Lower leg skin (tissue), 4 donors: Measurements from ENCODE around the gene TRMT10C. TPM values are rescaled to one million over a fixed set of nuclear protein-coding genes. Genes with fewer than 3 reads are reported as not detected.

ENCODE experiments used
- DNase-seq, 2 donors: peaks; one replicate each; pipeline ENCODE4 v3.0.0-alpha.2; 2019; ENCODE audit warnings: low spot score in 2 of 2
- H3K4me3 ChIP-seq: fragments of 200-600 bp; sonication (generic); 2 replicates; pipeline ENCODE4 v1.5.1; 2017; ENCODE audit warnings: mild to moderate bottlenecking, low read depth; ENCODE audit not compliant: poor library complexity, severe bottlenecking
- POLR2A ChIP-seq, 2 donors: fragments of 450-650 bp; IDR thresholded peaks; one replicate each; pipeline ENCODE4 v1.6.1; 2016 to 2017; ENCODE audit warnings: antibody characterized with exemption in 2 of 2, mild to moderate bottlenecking in 1 of 2, moderate library complexity in 1 of 2
- WGBS, 2 donors: methylation state at CpG; one replicate each; pipeline ENCODE4 v1.1.5; 2018; 5-methylcytosine and 5-hydroxymethylcytosine counted together
- intact Hi-C: fragments of 100-400 bp; cut with DNase I; formaldehyde crosslinking; loops from one replicate; pipeline ENCODE4 v1.15.0; 2023; ENCODE audit warnings: low total_unique reads
- total RNA-seq, 4 donors: library from RNA; depleted of rRNA; stranded (reverse); fragments of >200 nt; gene quantifications; one replicate each; pipeline ENCODE4 v1.1.0, GENCODE V29; 2016
- TF ChIP-seq, protein P1 (sequence below), 3 donors: fragments of 450-650 bp; IDR thresholded peaks; one replicate each; pipeline ENCODE4 v1.5.1; 2016; ENCODE audit warnings: antibody characterized with exemption in 3 of 3, mild to moderate bottlenecking in 3 of 3, moderate library complexity in 2 of 3

Gene TRMT10C
- total RNA-seq, 4 donors from 2014 or later: 14.3 to 22.3 (median 20.4) TPM

DNA sequence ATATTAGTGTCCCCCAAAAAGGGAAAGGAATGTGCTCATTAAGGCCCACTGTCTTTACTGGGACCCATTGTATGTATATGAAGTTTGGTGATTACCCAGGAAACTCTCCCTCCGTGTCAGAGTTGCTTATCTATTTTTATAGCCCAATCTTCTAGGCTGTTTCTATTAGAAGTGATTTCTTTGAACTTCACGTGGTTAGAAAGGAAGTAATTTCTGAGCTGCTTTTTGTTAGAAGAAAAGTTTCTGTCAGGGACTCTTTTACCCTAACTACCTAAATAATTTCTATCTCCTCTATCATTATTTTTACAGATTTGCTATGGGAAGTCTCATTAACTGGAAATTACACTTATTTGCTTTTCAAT, 31.0 kb upstream of the TRMT10C start:
- WGBS, 2 donors: 59 to 69% methylated on average over 2 of the region's 2 CpGs
- DNase-seq: no peak
- TF ChIP-seq, protein P1, sequence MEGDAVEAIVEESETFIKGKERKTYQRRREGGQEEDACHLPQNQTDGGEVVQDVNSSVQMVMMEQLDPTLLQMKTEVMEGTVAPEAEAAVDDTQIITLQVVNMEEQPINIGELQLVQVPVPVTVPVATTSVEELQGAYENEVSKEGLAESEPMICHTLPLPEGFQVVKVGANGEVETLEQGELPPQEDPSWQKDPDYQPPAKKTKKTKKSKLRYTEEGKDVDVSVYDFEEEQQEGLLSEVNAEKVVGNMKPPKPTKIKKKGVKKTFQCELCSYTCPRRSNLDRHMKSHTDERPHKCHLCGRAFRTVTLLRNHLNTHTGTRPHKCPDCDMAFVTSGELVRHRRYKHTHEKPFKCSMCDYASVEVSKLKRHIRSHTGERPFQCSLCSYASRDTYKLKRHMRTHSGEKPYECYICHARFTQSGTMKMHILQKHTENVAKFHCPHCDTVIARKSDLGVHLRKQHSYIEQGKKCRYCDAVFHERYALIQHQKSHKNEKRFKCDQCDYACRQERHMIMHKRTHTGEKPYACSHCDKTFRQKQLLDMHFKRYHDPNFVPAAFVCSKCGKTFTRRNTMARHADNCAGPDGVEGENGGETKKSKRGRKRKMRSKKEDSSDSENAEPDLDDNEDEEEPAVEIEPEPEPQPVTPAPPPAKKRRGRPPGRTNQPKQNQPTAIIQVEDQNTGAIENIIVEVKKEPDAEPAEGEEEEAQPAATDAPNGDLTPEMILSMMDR (IDR thresholded peaks at IDR 0.05): no peak
- TF ChIP-seq POLR2A (IDR thresholded peaks at IDR 0.05): no peak
- H3K4me3 ChIP-seq: no peak overlapping the region
- intact Hi-C loops: no loop called here

DNA sequence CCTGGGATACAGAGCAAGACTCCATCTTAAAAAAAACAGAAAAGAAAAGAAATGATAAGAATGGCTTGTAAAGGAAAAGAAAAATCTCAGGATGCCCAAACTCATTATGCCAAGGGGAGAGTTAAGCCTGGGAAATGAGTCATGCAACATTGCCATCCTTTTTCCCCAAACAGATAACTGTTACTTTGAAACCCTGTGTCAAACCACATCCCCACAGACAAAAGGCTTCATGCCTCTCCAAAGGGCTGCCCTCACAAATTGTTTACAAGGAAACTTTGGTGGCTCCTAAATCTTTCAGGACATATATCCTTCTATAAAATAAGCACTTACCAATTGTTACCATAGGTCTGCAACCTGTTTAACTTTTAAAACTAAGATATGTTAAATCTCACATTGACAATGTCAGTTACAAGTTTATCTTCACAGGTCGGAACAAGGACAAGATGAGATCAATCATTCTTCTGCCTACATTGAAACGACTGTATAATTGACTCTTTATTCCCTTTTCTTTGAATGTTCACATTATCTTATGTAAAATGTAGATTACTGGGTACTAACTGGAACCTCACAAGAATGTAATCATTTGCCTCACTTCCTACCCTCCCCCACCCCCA, 30.1 kb upstream of the TRMT10C start:
- 37 to 49% methylated on average over 2 of the region's 2 CpGs for WGBS, 2 donors

DNA sequence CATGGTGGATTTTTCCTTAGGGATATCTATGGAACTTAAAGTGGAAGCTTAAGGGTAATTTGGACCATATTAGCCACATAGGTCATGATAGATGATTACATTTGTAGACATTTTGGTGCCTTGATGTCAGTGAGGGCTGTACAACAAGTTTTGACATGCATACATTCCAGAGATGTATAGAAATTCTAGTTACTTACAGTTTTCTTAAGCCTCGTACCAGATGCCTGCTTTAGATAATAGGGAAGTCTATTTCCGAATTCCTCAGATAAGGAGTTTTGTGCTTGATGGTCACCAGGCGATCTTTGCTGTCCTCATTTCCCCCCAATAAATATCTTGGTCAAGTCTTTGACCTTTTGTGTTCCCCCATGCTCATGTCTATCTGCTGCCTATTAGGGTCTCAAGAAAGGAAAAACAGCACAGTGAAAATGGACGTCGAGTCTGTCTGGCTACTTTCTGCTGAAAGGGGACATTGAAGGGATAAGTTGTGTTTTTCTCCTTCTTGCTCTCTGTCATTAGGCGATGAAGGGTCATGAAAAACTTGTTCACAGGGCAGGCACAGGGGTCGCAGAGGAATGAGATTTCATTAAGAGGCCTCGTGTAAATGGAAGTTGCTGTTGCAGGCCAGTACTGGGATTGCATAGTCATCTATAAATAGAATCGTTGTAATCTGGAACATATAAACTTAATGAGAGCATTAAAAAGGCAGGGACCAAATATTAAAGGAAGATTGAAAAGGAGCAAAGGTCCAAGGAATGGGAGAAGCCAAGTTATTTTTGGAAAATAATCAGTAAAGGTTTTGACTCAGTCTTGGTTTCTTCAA, 28.7 kb upstream of the TRMT10C start:
- no peak for TF ChIP-seq POLR2A (IDR thresholded peaks at IDR 0.05)
- TF ChIP-seq, protein P1 (IDR thresholded peaks at IDR 0.05): no peak
- WGBS, 2 donors: 62 to 65% methylated on average over 9 of the region's 9 CpGs
- intact Hi-C loops: no loop called here
- H3K4me3 ChIP-seq: no peak overlapping the region
- no peak for DNase-seq

More for the DNA sequence above, 30.1 kb upstream of the TRMT10C start:
- intact Hi-C loops: no loop called here
- H3K4me3 ChIP-seq: no peak overlapping the region
- no peak for DNase-seq
- TF ChIP-seq POLR2A (IDR thresholded peaks at IDR 0.05): no peak
- TF ChIP-seq, protein P1 (IDR thresholded peaks at IDR 0.05): no peak

DNA sequence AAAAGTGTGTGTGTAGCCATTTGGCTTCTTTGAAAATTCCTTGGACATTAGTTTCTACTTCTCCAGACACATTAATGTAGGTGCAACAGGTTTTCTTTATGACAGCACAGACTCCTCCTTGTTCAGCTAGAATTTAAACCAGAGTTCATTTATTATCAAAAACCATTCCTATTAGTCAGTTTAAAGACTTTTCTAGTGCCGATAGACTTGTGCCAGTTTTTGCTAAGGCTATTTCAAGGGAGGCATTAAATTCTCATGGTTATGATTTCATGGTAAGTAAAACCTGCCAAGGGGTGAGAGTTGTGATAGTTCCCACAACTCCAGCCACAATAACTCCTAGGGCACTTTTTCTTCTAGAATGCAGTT, 28.1 kb upstream of the TRMT10C start:
- no peak for DNase-seq
- 58 to 68% methylated on average over 1 of the region's 1 CpG for WGBS, 2 donors
- intact Hi-C loops: no loop called here
- no peak for TF ChIP-seq POLR2A (IDR thresholded peaks at IDR 0.05)
- TF ChIP-seq, protein P1 (IDR thresholded peaks at IDR 0.05): no peak
- H3K4me3 ChIP-seq: no peak overlapping the region

DNA sequence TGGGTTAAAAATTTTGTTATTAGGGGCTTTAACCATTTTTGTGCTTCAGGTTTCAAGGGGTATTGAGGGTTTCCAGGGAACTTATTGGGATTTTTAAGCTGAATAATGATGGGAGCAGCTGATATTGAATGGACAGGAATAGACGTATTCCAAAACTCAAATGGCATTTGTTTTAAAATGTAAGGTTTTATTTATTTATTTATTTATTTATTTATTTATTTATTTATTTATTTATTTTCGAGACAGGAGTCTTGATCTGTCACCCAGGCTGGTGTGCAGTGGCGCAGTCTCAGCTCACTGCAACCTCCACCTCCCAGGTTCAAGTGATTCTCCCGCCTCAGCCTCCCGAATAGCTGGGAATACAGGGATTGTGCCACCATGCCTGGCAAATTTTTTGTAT, 26.4 kb upstream of the TRMT10C start:
- intact Hi-C loops: no loop called here
- 81 to 95% methylated on average over 5 of the region's 5 CpGs for WGBS, 2 donors
- no peak for TF ChIP-seq POLR2A (IDR thresholded peaks at IDR 0.05)
- TF ChIP-seq, protein P1 (IDR thresholded peaks at IDR 0.05): no peak
- no peak overlapping the region for H3K4me3 ChIP-seq
- DNase-seq: no peak
